GM20000 (cell line): ENCODE measurements around the gene GSTK1.

ENCODE experiments used
- DNase-seq: peaks from one replicate; pipeline ENCODE4 v3.0.0; 2012; ENCODE audit warnings: low spot score
- CTCF ChIP-seq: IDR thresholded peaks from 2 replicates; pipeline ENCODE4 v1.5.1; 2012; ENCODE audit warnings: mild to moderate bottlenecking, control low read depth; ENCODE audit errors: extremely low read depth, missing control alignments

Gene GSTK1

GRCh38 chr7:143221737-143222136, 41.5 kb upstream of the GSTK1 start, which contains the start of gene TAS2R40:
TAS2R40 (plus strand) TSS chr7:143222037; CDS start chr7:143222079, 42 bp downstream.
- no peak for TF ChIP-seq CTCF
- no peak for DNase-seq

GRCh38 chr7:143222782-143223181, 40.5 kb upstream of the GSTK1 start:
- TF ChIP-seq CTCF = no peak
- no peak for DNase-seq

- no peak for TF ChIP-seq CTCF
- no peak for DNase-seq
Observed at GRCh38 chr7:143223784-143224183, 39.5 kb upstream of the GSTK1 start.

- no peak for DNase-seq
- TF ChIP-seq CTCF = no peak
Observed at GRCh38 chr7:143225047-143225446, 38.2 kb upstream of the GSTK1 start.

- DNase-seq = no peak
- TF ChIP-seq CTCF = no peak
Observed at GRCh38 chr7:143227806-143228205, 35.4 kb upstream of the GSTK1 start.

GRCh38 chr7:143229054-143229790, 34.0 kb upstream of the GSTK1 start:
- no peak for TF ChIP-seq CTCF
- DNase-seq = no peak

GRCh38 chr7:143230602-143231457, 32.4 kb upstream of the GSTK1 start:
- no peak for TF ChIP-seq CTCF
- DNase-seq = no peak
